DOHH2 (cell line): Measurements from ENCODE around the gene UBE2H.

Experiments
- EZH2phosphoT487 ChIP-seq: fragments of 200-600 bp; sonication (generic); IDR thresholded peaks from 2 replicates; pipeline ENCODE4 v1.6.1; 2017; ENCODE audit warnings: borderline replicate concordance, mild to moderate bottlenecking, antibody characterized with exemption, low read length, moderate library complexity, mixed read lengths
- TF ChIP-seq, protein P1 (sequence below): fragments of 200-600 bp; sonication (generic); IDR thresholded peaks from one replicate; pipeline ENCODE4 v1.5.1; 2014; ENCODE audit warnings: antibody characterized with exemption, mild to moderate bottlenecking, low read depth, low read length; ENCODE audit not compliant: poor library complexity, severe bottlenecking

DNA sequence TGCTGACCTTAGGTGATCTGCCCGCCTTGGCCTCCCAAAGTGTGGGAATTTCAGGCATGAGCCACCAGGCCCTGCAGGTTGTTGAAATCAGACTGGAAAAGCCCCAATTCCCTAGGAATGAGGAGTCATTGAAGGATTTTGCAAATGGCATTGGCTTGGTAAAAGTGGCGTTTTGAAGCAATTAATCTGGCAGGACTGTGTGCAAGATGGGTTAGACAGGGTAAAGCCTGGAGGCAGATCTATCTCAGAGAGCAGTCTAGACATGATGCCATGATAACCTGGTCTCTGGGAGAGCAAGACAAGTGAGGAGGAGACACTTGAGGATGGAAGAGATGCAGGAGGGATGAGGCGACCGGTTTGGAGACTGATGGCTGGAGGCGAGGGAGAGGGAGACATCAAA is 45.7 kb upstream of the UBE2H start:
- TF ChIP-seq, protein P1, sequence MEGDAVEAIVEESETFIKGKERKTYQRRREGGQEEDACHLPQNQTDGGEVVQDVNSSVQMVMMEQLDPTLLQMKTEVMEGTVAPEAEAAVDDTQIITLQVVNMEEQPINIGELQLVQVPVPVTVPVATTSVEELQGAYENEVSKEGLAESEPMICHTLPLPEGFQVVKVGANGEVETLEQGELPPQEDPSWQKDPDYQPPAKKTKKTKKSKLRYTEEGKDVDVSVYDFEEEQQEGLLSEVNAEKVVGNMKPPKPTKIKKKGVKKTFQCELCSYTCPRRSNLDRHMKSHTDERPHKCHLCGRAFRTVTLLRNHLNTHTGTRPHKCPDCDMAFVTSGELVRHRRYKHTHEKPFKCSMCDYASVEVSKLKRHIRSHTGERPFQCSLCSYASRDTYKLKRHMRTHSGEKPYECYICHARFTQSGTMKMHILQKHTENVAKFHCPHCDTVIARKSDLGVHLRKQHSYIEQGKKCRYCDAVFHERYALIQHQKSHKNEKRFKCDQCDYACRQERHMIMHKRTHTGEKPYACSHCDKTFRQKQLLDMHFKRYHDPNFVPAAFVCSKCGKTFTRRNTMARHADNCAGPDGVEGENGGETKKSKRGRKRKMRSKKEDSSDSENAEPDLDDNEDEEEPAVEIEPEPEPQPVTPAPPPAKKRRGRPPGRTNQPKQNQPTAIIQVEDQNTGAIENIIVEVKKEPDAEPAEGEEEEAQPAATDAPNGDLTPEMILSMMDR: no peak
- TF ChIP-seq EZH2phosphoT487: no peak
